ENCODE results near the gene PIK3CD. TPM values are rescaled to one million over a fixed set of nuclear protein-coding genes. Genes with fewer than 3 reads are reported as not detected.

The PIK3CD gene
- total and polyA plus RNA-seq, 2 of the 4 experiments (the other 2 are of a cell fraction): 5.0 to 12.1 TPM

- 98% methylated on average over 15 of the region's 31 CpGs; no CpG with 5 or more reads in 1 of the 2 experiments for WGBS, 2 experiments (ENCODE audit: extremely low coverage in 2 of 2, insufficient read length in 1 of 2)
- Histone ChIP-seq H3K9ac (ENCODE audit: low read depth, low read length) (no peak overlapping the region), H3K18ac (ENCODE audit: low read depth, low read length) (no peak overlapping the region), H4K91ac (ENCODE audit: insufficient read depth, low read depth, low read length) (no peak overlapping the region), H4K8ac (ENCODE audit: low read depth in 2 of 2, low read length in 2 of 2) (no peak overlapping the region), H3K27ac (ENCODE audit: insufficient read depth, low read length) (no peak overlapping the region), H3K79me1 (ENCODE audit: low read depth in 1 of 2, low read length in 2 of 2) (no peaks in the 10 kb centered on the region), H3K14ac (replicated peaks; ENCODE audit: low read depth, low read length) (no peak overlapping the region), H2BK15ac (ENCODE audit: low read depth, low read length) (no peak overlapping the region), H2BK5ac (ENCODE audit: low read depth, low read length, poor library complexity, severe bottlenecking) (no peak overlapping the region), H4K20me1 (ENCODE audit: insufficient read depth, low read length) (peaks cover 4% of the 10 kb centered on the region; the same call in 1 of the 2 replicates), H2BK120ac (ENCODE audit: low read depth, low read length) (no peak overlapping the region), H3K4me2 (ENCODE audit: low read depth, low read length) (no peak overlapping the region), H2BK20ac (ENCODE audit: low read depth, low read length) (no peak overlapping the region), H3K56ac (ENCODE audit: extremely low read depth, insufficient read depth, low read length) (no peak overlapping the region), H3K4ac (ENCODE audit: low read depth, low read length) (no peak overlapping the region), H3K27me3 (ENCODE audit: control insufficient read depth, insufficient read depth, low read length) (no peaks in the 10 kb centered on the region), H3K4me1 (ENCODE audit: control insufficient read depth, insufficient read depth, low read length) (no peaks in the 10 kb centered on the region), H4K5ac (ENCODE audit: low read depth, low read length) (no peak overlapping the region), H3K36me3 (ENCODE audit: control insufficient read depth, insufficient read depth, low read length) (peaks cover 81% of the 10 kb centered on the region), H3K23ac (ENCODE audit: low read depth, low read length) (no peak overlapping the region), H2AK5ac (ENCODE audit: low read depth, low read length) (no peak overlapping the region), H2AK9ac (replicated peaks; ENCODE audit: low read depth, low read length, poor library complexity) (peak overlapping the region; percentile 47), H3K9me3 (ENCODE audit: control insufficient read depth, insufficient read depth, low read length) (no peaks in the 10 kb centered on the region), H3K9me1 (ENCODE audit: insufficient read depth, low read length) (no peaks in the 10 kb centered on the region), H3K4me3 (ENCODE audit: insufficient read depth, low read depth, low read length) (no peak overlapping the region), H2AFZ (replicated peaks; ENCODE audit: low read length, poor library complexity) (no peak overlapping the region)
- ChIA-PET CTCF (no interaction called here), POLR2A (ENCODE audit: unreplicated experiment) (no interaction called here)
- dilution Hi-C loops (cut with HindIII; ENCODE audit: low sequenced_read_pairs, unreplicated experiment) (no loop called here), intact Hi-C loops (cut with micrococcal nuclease) (no loop called here), in situ Hi-C loops (cut with MboI; ENCODE audit: low sequenced_read_pairs) (no loop called here)
- no peak for DNase-seq
- BruUV-seq (replicated peaks): no TSS peak
- TF ChIP-seq RAD21 (IDR thresholded peaks at IDR 0.05; ENCODE audit: low read length): no peak
- no peak for TF ChIP-seq NFE2L2 (IDR thresholded peaks at IDR 0.05; ENCODE audit: low read depth, low read length)
- TF ChIP-seq MAFK (IDR thresholded peaks at IDR 0.05; ENCODE audit: low read depth, low read length): no peak
- no peak for TF ChIP-seq CEBPB (IDR thresholded peaks at IDR 0.05; ENCODE audit: low read depth, low read length)
- TF ChIP-seq USF2 (IDR thresholded peaks at IDR 0.05; ENCODE audit: low read depth, low read length): no peak
- no peak for TF ChIP-seq ELK1 (IDR thresholded peaks at IDR 0.05; ENCODE audit: borderline replicate concordance, low read depth, low read length)
- no peak for TF ChIP-seq FOS (IDR thresholded peaks at IDR 0.05; ENCODE audit: low read depth, low read length)
- TF ChIP-seq SMC3 (IDR thresholded peaks at IDR 0.05; ENCODE audit: low read depth, low read length): no peak
- TF ChIP-seq CHD1 (IDR thresholded peaks at IDR 0.05; ENCODE audit: low read depth, low read length): no peak
- TF ChIP-seq MAZ (IDR thresholded peaks at IDR 0.05; ENCODE audit: borderline replicate concordance, low read depth, low read length): no peak
- TF ChIP-seq BHLHE40 (IDR thresholded peaks at IDR 0.05; ENCODE audit: low read depth, low read length): no peak
- TF ChIP-seq MXI1 (IDR thresholded peaks at IDR 0.05; ENCODE audit: borderline replicate concordance, low read depth, low read length): no peak
- TF ChIP-seq, protein P1, sequence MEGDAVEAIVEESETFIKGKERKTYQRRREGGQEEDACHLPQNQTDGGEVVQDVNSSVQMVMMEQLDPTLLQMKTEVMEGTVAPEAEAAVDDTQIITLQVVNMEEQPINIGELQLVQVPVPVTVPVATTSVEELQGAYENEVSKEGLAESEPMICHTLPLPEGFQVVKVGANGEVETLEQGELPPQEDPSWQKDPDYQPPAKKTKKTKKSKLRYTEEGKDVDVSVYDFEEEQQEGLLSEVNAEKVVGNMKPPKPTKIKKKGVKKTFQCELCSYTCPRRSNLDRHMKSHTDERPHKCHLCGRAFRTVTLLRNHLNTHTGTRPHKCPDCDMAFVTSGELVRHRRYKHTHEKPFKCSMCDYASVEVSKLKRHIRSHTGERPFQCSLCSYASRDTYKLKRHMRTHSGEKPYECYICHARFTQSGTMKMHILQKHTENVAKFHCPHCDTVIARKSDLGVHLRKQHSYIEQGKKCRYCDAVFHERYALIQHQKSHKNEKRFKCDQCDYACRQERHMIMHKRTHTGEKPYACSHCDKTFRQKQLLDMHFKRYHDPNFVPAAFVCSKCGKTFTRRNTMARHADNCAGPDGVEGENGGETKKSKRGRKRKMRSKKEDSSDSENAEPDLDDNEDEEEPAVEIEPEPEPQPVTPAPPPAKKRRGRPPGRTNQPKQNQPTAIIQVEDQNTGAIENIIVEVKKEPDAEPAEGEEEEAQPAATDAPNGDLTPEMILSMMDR (conservative IDR thresholded peaks at IDR 0.05; ENCODE audit: low read depth, low read length): no peak
- ATAC-seq (ENCODE audit: low read depth): no peak
Measured at GRCh38 chr1:9731051-9731537, 79.6 kb downstream of the PIK3CD start.

Data from IMR-90 (cell line).